ENCODE measurements around the gene RIN3.

- TF ChIP-seq POLR2A (IDR thresholded peaks at IDR 0.05; ENCODE audit: low read depth, low read length) (no peak), POLR2AphosphoS5 (IDR thresholded peaks at IDR 0.05; ENCODE audit: insufficient read depth, low read depth, low read length) (no peak), CTCF (IDR thresholded peaks at IDR 0.05; ENCODE audit: extremely low read depth in 1 of 2, insufficient read depth in 1 of 2, low read depth in 1 of 2, low read length in 2 of 2) (no peak), EZH2 (IDR thresholded peaks at IDR 0.05; ENCODE audit: borderline replicate concordance, low read depth, low read length, severe bottlenecking) (no peak), MYC (IDR thresholded peaks at IDR 0.05; ENCODE audit: low read depth, low read length) (no peak), MAX (IDR thresholded peaks at IDR 0.05; ENCODE audit: insufficient read depth, insufficient read length) (no peak)
Observed at GRCh38 chr14:92735344-92735743, 221.8 kb downstream of the RIN3 start.
